GM12878 (cell line): ENCODE data around the gene XRCC6. TPM values are rescaled to one million over a fixed set of nuclear protein-coding genes. Genes with fewer than 3 reads are reported as not detected.

Experiments used
- BACH1 ChIP-seq: fragments of 450-650 bp; IDR thresholded peaks from 2 replicates; pipeline ENCODE4 v1.6.1; 2017; ENCODE audit warnings: mild to moderate bottlenecking, borderline replicate concordance
- ELK1 ChIP-seq: IDR thresholded peaks from 2 replicates; pipeline ENCODE4 v1.6.1; 2012; ENCODE audit warnings: low read depth, low read length, improper control_type of control experiment
- HSF1 ChIP-seq: fragments of 150-350 bp; IDR thresholded peaks from 2 replicates; pipeline ENCODE4 v1.6.1; 2014; ENCODE audit warnings: mild to moderate bottlenecking, low read depth, low read length
- KDM1A ChIP-seq: fragments of 200-600 bp; sonication (generic); IDR thresholded peaks from 2 replicates; pipeline ENCODE4 v1.6.1; 2016; ENCODE audit warnings: borderline replicate concordance
- MYB ChIP-seq: fragments of 150-350 bp; IDR thresholded peaks from 2 replicates; pipeline ENCODE4 v1.6.1; 2014; ENCODE audit warnings: mild to moderate bottlenecking, low read depth, low read length, borderline replicate concordance
- SKIL ChIP-seq: fragments of 450-650 bp; IDR thresholded peaks from 2 replicates; pipeline ENCODE4 v1.6.1; 2017; ENCODE audit warnings: mild to moderate bottlenecking, low read depth, inconsistent platforms; ENCODE audit not compliant: poor library complexity, severe bottlenecking
- SP1 ChIP-seq: IDR thresholded peaks from one replicate; pipeline ENCODE4 v1.6.1; 2011; ENCODE audit warnings: low read depth, low read length
- TCF3 ChIP-seq: IDR thresholded peaks from 2 replicates; pipeline ENCODE4 v1.6.1; 2012; ENCODE audit warnings: low read depth, mild to moderate bottlenecking, low read length, borderline replicate concordance; ENCODE audit not compliant: insufficient read depth
- YY1 ChIP-seq: IDR thresholded peaks from 2 replicates; pipeline ENCODE4 v1.6.1; 2011; ENCODE audit warnings: low read depth, mild to moderate bottlenecking, low read length
- polyA plus RNA-seq, 11 experiments: library from polyadenylated mRNA; depleted of rRNA in 4 of 11; unstranded in 6 of 11; stranded (reverse) in 5 of 11; fragments of >200 nt; fragmentation: Nextera tagmentation in 4 of 11; fragmentation: Illumina TruSeq in 1 of 11; extraction: Ambion mirVana in 4 of 11; extraction: Trizol in 1 of 11; gene quantifications; 1 replicate in 1 of 11; 2 replicates in 10 of 11; pipeline versions ENCODE4 v1.2.1 to v1.2.3, GENCODE V29; 2011 to 2016; ENCODE audit warnings: inconsistent platforms in 2 of 11, missing spikeins in 2 of 11, low read depth in 1 of 11
- total RNA-seq, 4 experiments: library from RNA; depleted of rRNA in 3 of 4; stranded (reverse); fragments of >200 nt in 3 of 4; fragmentation: Illumina TruSeq in 1 of 4; extraction: Trizol in 1 of 4; gene quantifications; 2 replicates each; pipeline versions ENCODE4 v1.2.1 to v1.2.3, GENCODE V29; 2013 to 2021
- TF ChIP-seq, protein P1 (sequence below): fragments of 450-650 bp; formaldehyde crosslinking; IDR thresholded peaks from 2 replicates; pipeline ENCODE4 v1.4.0; 2020; ENCODE audit warnings: mild to moderate bottlenecking, moderate library complexity
- TF ChIP-seq, protein P2 (sequence below): fragments of 450-650 bp; IDR thresholded peaks from 2 replicates; pipeline ENCODE4 v1.6.1; 2017; ENCODE audit warnings: mild to moderate bottlenecking, moderate library complexity
- TF ChIP-seq, protein P3 (sequence below): fragments of 450-650 bp; IDR thresholded peaks from 2 replicates; pipeline ENCODE4 v1.6.1; 2017; ENCODE audit warnings: mild to moderate bottlenecking

Gene XRCC6
- total and polyA plus RNA-seq, 10 of the 15 experiments (the other 5 are each of a cell fraction or from before 2014, with no cell fraction given) = 186 to 718 (median 348) TPM

GRCh38 chr22:41688365-41689211 lies 67.5 kb downstream of the XRCC6 start, which contains the start of gene SNU13 (continued):
- TF ChIP-seq, protein P1, sequence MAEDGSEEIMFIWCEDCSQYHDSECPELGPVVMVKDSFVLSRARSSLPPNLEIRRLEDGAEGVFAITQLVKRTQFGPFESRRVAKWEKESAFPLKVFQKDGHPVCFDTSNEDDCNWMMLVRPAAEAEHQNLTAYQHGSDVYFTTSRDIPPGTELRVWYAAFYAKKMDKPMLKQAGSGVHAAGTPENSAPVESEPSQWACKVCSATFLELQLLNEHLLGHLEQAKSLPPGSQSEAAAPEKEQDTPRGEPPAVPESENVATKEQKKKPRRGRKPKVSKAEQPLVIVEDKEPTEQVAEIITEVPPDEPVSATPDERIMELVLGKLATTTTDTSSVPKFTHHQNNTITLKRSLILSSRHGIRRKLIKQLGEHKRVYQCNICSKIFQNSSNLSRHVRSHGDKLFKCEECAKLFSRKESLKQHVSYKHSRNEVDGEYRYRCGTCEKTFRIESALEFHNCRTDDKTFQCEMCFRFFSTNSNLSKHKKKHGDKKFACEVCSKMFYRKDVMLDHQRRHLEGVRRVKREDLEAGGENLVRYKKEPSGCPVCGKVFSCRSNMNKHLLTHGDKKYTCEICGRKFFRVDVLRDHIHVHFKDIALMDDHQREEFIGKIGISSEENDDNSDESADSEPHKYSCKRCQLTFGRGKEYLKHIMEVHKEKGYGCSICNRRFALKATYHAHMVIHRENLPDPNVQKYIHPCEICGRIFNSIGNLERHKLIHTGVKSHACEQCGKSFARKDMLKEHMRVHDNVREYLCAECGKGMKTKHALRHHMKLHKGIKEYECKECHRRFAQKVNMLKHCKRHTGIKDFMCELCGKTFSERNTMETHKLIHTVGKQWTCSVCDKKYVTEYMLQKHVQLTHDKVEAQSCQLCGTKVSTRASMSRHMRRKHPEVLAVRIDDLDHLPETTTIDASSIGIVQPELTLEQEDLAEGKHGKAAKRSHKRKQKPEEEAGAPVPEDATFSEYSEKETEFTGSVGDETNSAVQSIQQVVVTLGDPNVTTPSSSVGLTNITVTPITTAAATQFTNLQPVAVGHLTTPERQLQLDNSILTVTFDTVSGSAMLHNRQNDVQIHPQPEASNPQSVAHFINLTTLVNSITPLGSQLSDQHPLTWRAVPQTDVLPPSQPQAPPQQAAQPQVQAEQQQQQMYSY (CRISPR knock-in tag) = no peak
- TF ChIP-seq KDM1A = no peak
- TF ChIP-seq TCF3 = 0 out of 2 replicates have a peak, but pooled peaks have one; percentile 11
- TF ChIP-seq SKIL = peak; percentile 30
- TF ChIP-seq HSF1 = no peak
- TF ChIP-seq, protein P2, sequence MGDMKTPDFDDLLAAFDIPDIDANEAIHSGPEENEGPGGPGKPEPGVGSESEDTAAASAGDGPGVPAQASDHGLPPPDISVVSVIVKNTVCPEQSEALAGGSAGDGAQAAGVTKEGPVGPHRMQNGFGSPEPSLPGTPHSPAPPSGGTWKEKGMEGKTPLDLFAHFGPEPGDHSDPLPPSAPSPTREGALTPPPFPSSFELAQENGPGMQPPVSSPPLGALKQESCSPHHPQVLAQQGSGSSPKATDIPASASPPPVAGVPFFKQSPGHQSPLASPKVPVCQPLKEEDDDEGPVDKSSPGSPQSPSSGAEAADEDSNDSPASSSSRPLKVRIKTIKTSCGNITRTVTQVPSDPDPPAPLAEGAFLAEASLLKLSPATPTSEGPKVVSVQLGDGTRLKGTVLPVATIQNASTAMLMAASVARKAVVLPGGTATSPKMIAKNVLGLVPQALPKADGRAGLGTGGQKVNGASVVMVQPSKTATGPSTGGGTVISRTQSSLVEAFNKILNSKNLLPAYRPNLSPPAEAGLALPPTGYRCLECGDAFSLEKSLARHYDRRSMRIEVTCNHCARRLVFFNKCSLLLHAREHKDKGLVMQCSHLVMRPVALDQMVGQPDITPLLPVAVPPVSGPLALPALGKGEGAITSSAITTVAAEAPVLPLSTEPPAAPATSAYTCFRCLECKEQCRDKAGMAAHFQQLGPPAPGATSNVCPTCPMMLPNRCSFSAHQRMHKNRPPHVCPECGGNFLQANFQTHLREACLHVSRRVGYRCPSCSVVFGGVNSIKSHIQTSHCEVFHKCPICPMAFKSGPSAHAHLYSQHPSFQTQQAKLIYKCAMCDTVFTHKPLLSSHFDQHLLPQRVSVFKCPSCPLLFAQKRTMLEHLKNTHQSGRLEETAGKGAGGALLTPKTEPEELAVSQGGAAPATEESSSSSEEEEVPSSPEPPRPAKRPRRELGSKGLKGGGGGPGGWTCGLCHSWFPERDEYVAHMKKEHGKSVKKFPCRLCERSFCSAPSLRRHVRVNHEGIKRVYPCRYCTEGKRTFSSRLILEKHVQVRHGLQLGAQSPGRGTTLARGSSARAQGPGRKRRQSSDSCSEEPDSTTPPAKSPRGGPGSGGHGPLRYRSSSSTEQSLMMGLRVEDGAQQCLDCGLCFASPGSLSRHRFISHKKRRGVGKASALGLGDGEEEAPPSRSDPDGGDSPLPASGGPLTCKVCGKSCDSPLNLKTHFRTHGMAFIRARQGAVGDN = peak; percentile 76
- TF ChIP-seq BACH1 = no peak; the same call in 1 of the 2 replicates
- no peak for TF ChIP-seq MYB
- TF ChIP-seq, protein P3, sequence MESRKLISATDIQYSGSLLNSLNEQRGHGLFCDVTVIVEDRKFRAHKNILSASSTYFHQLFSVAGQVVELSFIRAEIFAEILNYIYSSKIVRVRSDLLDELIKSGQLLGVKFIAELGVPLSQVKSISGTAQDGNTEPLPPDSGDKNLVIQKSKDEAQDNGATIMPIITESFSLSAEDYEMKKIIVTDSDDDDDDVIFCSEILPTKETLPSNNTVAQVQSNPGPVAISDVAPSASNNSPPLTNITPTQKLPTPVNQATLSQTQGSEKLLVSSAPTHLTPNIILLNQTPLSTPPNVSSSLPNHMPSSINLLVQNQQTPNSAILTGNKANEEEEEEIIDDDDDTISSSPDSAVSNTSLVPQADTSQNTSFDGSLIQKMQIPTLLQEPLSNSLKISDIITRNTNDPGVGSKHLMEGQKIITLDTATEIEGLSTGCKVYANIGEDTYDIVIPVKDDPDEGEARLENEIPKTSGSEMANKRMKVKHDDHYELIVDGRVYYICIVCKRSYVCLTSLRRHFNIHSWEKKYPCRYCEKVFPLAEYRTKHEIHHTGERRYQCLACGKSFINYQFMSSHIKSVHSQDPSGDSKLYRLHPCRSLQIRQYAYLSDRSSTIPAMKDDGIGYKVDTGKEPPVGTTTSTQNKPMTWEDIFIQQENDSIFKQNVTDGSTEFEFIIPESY = no peak
- peak; percentile 38 for TF ChIP-seq SP1
- TF ChIP-seq ELK1 = peak; percentile 75; the same call in 1 of the 2 replicates
- TF ChIP-seq YY1 = peak; percentile 37; the same call in 1 of the 2 replicates
